ENCODE measurements around the gene SUGCT. TPM values are rescaled to one million over a fixed set of nuclear protein-coding genes. Genes with fewer than 3 reads are reported as not detected.
"Not testable (repeated sequence)": the region's sequence is repeated elsewhere in the genome, so short reads cannot be mapped to it uniquely, and the experiment has no call there.

SUGCT gene
- total RNA-seq, 1 donor from 2014 or later, result 1.0 TPM

DNA sequence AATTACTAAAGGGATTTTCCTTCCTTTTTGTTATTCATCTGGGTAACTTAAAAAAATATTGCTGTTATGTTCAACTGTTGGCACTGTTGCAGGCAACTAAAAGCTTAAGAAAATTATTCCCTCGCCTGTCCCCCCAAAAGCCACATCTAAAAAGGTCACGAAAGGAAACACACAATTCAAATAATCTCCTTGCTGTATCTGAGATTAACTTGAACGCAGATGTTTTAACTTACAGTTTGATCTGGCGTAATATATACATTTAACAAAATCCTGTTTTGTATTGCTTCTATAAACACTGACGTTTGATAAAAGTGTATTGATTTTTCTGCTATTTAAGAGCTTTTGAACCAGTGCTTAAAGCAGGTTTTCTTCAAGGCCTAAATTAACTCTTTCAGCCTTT lies 432.1 kb downstream of the SUGCT start:
- DNase-seq (ENCODE audit: low read depth in 2 of 2), result no peak

DNA sequence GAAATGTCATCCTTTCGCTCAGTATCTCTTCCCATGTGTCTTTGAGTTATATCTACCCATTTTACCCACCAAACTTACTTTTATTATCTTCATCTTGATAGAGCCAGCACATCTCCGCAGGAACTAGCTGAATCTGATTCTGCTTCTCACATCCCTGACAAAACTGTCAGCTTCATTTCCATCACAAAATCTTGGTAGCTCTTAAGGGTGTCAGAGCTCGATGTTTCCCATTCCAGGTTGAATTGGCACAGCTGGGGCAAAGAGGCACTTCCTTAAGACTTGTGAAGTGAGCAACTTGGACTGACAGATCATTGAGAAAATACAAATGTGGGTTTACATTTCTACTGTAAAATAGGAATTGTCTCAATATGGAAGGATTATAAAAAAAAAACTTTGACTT lies 434.5 kb downstream of the SUGCT start:
- DNase-seq (ENCODE audit: low read depth in 2 of 2), result no peak

DNA sequence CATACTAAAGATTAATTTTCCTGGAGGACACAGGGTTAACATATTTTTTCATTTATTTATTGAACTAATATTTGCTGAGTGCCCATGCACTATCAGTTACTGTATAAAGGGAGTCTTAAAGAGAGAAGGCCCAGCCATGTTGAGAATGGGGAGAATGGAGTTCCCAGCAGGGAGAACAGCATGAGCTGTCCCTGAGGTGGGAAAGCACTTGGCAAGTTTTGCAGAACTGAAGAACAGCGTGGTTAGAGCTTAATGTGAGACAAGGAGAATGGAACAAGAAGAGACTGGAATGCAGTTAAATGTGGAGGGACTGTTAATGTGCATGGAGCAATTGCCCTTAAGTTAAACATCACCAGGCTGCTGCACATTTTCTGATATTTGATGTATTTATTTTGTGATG lies 435.4 kb downstream of the SUGCT start:
- DNase-seq (ENCODE audit: low read depth in 2 of 2), result no peak

DNA sequence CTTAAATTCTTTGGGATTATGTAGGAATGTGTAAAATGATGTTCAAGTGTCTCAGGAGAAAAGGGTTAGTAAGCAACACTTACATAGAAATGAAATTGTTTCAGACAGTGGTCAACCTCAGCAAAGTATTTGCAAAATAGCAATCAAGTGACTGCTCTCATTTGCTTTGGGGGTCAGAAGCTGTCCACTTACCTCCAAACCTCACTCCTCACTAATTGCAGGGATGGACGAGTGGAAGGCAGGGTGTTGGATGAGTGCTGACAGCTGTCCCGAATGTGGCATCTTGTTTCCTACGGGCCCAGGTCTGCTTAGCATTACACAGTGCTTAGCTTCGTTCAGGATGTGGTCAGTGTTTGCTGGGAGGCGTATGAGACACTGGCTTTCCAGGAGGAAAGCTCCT lies 437.0 kb downstream of the SUGCT start:
- DNase-seq (ENCODE audit: low read depth in 2 of 2), result no peak

DNA sequence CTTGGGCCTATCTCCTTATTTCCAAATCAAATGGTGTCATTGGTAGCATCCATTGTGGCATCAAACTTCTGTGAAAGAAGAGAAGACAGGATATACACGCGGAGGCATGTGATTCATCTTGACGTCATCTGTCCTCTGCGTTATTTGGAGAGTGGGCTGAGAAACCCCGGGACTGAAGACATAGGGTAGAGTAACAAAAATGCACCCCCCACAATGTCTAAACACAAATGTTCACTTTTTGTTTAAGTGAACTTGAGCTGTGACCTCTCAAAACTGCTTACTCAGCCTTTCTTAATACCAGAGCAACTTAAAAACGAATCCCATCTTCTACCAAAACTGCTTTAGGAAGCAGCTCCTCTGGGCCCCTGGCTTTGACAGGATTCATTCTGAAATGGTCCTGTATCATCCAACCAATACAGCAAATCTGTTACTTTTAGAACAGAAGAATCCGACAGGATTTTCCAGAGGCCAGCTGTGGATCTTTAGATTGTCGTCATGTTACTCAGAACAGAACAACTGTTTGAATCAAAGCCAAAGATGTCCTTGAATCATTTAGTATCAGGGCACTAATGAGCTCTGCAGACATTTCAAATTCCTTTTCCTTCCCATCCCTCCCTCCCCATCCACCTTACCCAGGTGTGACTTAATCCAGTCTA lies 438.1 kb downstream of the SUGCT start:
- DNase-seq (ENCODE audit: low read depth in 2 of 2), result no peak

DNA sequence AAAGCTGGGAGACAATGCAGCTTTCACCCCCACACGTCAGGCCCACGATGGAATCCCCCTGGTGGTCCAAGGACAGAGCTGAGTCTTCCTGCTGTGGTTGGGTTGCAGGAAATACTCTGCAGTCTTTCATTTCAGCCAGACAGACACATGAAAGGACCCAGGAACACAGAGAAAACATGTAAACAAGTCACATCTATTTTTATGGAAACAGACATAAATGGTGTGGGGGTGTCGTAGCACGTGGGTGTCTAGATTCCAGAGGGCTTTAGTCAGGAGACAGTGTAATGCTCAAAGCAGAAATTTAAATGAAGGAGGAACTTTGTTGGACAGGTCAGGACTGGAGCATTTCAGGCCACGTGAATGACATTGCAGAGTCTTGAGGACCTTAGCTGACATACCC lies 444.6 kb downstream of the SUGCT start:
- no peak for DNase-seq (ENCODE audit: low read depth in 2 of 2)

DNA sequence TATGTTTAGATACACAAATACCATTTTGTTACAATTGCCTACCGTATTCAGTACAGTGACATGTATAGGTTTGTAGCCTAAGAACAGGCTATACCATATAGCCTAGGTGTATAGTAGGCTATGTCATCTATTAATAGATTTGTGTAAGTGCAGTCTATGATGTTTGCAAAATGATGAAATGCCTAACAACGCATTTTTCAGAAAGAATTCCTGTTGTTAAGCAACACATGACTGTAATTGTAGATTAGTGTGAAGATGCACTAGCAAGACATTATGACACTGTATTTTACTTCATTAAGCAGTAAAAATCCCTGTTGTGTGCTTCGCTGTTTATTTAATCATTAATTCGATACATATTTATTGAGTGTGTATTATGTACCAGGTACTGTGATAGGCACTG lies 446.0 kb downstream of the SUGCT start:
- no peak for DNase-seq (ENCODE audit: low read depth in 2 of 2)

DNA sequence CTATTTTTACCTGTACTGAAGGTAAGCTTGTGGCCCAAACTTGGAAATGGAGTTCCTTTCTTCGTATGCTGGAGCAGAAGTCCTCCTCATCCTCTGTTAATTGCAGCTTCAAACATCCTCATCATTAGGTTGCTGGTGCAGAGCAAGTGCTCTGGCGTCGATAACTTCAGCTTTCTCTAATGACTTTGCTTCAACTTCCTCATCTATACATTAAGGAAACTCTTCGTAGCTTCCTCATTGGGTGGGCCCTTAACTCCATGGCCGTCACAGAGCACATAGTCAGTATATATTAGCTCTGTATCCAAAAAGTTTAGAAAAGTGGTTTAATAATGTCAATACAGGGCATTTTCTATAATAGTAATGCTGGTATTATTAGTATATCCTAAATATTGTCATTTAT lies 447.7 kb downstream of the SUGCT start:
- DNase-seq (ENCODE audit: low read depth in 2 of 2), result no peak

DNA sequence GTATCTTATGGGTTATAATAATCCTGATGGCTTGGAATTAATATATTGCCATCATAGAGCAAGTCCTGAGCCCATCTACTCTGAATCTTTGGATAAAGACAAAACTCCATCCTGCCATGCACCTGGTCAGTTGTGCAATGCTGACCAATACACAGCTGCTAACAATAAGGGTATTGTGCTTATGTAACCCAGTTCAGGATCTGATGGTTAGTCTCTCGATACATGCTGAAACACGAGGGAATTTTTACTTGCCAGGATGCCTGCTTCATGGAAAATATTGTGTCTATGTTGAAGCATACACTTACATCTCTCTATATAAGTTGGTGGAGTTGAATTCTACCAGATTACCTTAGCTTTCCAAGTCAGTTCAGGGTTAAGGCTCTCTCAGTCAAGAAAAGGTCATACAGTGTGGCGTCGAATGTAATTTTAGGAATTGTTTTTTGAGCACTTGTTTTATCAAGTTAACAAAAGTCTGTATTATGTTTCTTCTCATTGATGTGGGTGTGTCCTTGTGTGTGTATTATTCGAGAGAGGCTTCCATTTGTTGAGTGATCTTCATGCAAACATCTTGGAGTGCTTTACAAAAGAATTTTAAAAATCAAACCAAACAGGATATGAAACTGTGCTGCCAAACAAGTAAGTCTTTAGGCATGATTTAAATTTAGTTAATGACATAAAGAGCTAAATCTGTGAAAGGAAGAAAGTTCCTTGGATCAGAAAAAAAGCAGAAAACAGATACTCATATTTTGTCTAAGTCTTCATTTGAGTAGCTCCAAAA lies 449.1 kb downstream of the SUGCT start:
- DNase-seq (ENCODE audit: low read depth in 2 of 2), result no peak

DNA sequence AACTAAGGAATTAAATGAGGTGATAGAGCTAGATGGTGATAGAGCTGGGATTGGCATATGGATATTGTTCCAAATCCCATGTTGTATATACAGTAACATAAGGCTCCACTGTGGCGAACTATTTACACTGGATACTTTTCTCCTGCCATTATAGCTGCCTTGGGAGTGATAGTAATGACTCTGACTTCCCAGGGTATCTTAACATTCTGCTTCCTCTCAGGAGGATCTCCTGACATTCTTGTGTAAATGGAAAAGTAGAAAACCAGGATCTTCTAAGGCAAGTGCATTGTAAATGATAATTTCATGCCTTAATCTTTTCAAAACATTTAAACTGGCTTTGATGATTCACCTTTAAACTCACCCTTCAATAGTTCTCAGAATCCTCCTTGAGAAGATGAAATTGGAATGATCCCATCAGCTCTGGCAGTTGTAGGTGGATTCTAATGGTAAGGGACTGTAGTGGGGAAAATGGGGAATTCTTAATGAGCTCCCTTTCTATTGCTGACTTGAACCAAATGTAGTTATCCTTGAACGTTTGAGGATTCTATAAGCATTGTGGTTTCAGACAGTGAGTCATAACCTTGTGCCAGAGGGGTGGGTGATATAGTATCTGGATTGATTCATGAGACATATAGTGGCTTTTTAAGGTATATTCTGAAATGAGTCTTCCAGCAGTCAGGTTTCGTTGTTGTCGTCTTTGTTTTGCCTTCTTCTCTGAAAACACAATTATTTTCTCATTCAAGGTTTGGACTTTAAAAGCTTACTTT lies 450.0 kb downstream of the SUGCT start:
- no peak for DNase-seq (ENCODE audit: low read depth in 2 of 2)

DNA sequence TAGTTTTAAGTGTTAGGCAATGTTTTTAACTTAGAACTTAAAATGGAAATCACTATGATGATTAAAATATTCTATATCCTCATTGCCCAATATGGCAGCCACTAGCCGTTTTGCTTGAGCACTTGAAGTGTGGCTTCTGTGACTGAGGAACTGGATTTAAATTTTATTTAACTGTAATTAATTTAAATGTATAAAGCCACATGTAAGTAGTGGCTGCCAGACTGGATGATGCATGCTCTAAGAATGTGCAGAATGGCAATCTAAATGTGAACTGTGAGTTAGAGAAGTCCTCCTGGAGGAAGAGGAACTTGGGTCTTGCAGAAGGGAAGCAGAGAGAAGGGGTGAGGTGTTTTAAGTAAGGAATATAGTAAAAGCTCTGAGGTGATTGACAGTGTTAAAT lies 451.4 kb downstream of the SUGCT start:
- DNase-seq (ENCODE audit: low read depth in 2 of 2), result peak in 1 of 2 donors; percentile 5

DNA sequence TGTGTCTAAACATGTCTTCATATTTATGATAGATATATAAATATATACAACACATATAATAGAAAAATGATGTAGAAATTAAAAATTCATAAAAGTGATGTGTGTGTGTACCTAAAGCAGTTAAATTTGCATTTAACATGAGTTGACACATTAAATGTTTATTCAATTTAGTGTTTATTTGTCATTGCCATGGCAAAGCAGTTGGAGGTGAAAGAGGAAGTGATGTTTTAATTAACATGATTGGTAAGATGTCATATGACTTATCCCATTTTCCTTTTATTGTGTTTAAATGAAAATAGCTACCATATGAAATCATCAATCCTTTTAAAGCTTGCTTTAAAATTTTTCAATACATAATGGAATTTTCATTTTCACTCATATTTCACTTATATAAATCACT lies 452.6 kb downstream of the SUGCT start:
- DNase-seq (ENCODE audit: low read depth in 2 of 2), result no peak

DNA sequence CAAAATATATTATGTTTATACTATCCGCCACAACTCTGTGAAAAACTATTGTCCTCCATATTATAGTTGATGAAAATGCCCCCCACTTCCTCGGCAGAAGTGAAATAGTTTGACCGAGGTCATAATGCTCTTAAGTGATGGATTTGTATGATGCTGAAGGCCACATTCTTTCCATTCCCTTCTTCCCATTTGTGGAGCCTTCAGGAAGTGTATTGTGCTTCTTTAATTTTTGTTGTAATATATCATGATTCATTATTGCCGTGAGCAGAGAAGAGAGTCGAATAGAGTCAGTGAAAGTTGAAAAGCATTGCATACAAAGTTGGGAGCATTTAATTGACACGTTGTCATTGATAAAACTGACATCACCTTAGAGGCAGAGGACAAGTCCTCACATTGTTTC lies 460.3 kb downstream of the SUGCT start:
- DNase-seq (ENCODE audit: low read depth in 2 of 2), result no peak

DNA sequence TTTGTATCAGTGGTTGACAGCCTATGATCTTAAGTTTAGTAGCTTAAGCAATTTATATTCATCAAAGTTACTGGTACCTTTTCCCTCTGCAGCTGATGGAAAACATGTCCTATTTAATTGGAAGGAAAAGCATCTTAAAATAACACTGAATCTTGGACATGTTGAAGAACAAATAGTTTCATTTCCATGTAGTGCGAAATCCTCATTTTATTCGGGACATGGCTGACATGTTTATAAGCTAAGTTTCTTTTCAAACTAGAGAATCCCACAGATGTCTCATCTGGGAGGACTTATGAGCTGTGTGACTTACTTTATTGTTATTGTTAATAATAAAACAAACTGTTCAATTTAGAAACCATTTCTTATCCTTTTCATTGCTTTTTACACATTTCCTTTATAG lies 461.0 kb downstream of the SUGCT start:
- DNase-seq (ENCODE audit: low read depth in 2 of 2), result no peak

DNA sequence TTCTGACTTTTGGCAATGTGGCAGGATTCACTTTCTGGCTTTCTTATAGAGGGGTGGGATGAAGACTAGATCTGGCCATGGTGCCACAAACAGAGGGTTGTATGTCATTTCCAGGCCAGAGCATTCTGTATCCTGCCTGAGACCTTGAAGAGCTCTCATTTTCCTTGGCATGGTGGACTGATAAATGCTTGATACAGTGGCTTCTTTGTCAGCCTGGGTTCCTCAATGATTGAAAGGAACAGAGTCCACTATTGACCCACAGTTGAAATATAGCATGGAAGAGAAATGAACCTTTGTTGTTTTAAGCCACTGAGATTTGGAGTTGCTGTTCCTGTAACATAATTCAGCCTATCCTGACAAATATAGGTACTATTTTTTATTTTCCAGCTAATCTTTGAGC lies 462.7 kb downstream of the SUGCT start:
- no peak for DNase-seq (ENCODE audit: low read depth in 2 of 2)

DNA sequence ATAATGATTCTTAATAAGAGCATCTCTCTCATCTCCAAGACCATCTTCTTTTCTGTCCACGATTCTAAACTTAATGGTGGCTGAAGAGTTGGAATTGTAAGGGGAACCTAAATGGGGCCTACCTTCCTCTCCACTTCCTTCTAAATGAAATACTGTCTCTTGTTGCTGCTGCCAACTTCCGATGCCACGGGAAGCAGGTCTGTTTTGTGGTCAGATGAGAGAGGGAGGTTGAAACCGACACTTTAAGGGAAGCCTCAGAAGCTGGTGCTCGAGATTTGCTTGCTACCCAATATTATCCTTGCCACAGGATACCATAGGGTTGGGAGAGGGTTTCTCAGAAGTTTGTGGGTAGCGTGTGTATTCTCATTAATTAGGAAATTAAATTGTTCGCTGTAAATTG lies 464.1 kb downstream of the SUGCT start:
- no peak for DNase-seq (ENCODE audit: low read depth in 2 of 2)

DNA sequence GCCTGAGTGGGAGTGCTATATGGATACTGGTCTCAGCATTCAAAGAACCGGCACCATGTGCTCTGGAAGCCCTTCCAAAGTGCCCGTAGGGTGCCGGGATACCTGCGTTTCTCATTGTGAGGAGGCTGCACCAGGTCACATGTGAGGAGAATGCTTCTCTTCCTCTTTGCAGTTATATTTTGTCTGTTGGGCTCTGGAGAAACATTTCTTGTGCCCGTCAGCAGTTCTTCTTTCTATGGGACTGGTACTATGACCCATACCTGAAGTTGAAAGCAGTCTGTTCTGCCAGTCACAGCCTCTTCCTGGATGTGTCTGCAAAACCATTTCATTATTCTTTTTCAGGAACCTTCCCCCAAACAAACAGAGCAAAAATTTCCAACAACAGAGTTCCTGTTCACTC lies 465.0 kb downstream of the SUGCT start:
- no peak for DNase-seq (ENCODE audit: low read depth in 2 of 2)

DNA sequence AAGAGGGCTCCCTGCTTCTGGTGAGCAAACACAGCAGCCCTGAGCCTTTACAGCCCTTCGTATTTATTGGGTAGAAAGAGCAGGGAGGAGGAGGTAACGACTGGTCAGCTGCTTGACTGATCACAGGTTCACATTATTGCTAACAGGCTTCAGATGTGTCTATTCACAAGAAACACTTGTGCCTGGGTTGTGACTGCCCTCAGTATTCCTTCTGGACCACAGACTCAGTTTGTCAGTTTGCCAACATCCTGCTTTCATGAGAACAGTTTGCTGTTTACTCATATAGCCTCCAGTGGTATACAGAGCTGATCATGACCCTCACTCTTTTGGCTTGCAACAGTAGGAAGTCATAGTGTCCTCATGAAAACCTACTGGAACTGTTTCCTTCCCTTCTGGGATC lies 467.5 kb downstream of the SUGCT start:
- DNase-seq (ENCODE audit: low read depth in 2 of 2), result not testable (repeated sequence)

DNA sequence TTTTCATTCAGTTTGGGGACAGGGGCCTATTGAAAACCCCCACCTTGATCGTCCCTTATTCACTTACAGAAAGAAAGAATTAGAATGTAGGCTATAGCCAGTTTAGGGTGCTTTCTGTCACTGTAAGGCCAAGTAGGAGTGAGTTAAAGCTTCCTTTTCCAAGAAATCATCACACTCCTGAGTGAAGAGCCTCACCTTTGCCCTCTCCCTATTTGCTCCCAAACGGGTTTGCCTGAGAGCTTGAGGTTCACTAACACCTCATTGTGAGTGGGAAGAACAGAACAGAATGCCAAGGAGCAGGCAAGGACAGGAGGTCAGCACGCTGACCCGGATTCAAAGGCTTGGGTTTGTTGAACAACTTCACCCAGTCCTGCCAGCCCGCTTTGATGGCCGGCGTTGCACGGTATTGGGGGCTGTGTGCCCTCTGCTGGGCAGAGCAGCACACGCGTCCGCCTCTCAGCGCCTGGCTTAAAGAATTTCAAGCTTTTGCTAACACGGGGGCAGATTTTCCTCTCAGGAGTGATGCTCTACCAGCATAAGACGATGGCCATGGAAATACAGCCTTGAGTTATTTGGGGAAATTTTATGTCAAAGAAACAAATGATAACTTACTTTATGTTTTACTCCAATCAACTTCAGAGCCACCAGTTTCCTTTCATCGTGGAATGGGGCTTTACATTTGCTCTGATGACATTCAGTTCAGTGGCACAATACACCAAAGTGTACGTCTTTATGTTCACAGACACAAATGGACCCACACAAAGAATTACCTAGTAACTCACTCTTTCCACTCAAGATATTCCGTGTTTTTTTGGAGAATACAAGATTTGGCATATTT lies 470.0 kb downstream of the SUGCT start:
- DNase-seq (ENCODE audit: low read depth in 2 of 2), result peak; percentile 1 to 60

DNA sequence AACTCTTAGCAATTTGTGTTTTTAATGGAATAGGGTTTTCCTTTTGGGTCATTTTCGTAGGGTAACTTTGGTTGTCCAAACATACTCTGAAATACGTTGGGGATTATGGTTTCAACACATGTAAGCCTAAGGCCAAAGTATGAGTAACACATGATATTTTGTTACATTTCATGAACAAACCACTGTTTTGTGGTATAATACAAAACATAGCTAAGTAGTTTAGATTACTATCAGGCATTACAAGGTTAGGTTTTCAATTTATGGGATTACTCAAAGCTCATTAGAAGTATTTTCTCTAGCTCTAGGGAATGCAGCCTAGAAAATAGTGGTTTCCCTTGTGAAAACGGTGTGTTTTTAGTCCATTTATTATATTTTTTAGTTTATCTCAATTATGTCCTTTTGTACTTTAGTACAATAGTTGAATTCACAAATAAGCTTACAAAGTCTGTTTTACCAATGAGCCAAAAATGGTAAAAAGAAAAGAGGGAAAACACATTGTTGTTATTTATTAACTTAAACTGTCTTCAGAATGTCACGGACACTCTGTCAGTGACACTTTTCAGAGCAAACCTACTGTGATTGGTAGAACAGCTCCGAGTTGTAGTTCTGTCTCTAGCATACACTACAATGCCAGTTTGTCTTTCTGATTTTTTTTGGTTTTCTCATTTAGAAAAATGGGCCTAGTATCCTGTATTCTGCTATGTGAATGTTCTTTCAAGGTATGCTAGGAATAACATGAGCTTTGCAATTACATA lies 473.7 kb downstream of the SUGCT start:
- DNase-seq (ENCODE audit: low read depth in 2 of 2), result no peak

DNA sequence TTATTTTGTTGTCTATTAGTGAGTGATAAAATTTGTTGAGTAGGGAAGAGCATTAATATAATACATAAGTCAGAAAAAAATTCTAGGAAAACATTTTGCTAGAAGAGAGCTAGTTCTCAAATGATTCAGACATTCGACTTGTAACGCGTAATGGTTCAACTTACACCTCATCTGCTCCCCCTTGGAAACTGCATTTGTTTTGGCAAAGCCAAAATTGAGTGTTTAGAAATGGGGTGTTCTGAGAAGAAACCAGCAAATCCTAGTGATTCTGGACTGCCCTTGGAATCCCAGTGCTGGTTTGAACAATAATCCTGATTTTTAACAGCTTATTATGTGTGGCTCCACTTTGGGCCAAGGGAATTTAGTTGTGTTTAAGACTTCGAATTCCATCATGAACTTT lies 475.7 kb downstream of the SUGCT start:
- no peak for DNase-seq (ENCODE audit: low read depth in 2 of 2)
